ENCODE data around the gene SCN4B.

- TF ChIP-seq POLR2AphosphoS5 (IDR thresholded peaks at IDR 0.05): no peak
- TF ChIP-seq EP300 (IDR thresholded peaks at IDR 0.05): no peak
- no peak for TF ChIP-seq CTCF (IDR thresholded peaks at IDR 0.05)
- TF ChIP-seq POLR2A (IDR thresholded peaks at IDR 0.05): no peak
These were observed 20.1 kb downstream of the SCN4B start for GRCh38 chr11:118132385-118133151.

Data from stomach (tissue), 4 donors.